H9 (cell line): ENCODE measurements around the gene CCT6A. TPM values are rescaled to one million over a fixed set of nuclear protein-coding genes. Genes with fewer than 3 reads are reported as not detected.

Experiments
- DNase-seq: peaks from one replicate; pipeline ENCODE4 v3.0.0-alpha.2; 2017
- H2AFZ ChIP-seq: one replicate; pipeline ENCODE4 v1.6.1; 2013; ENCODE audit warnings: mild to moderate bottlenecking, low read length, control low read depth, moderate library complexity
- H2AK5ac ChIP-seq: 2 replicates; pipeline ENCODE4 v1.6.1; 2013; ENCODE audit warnings: low read length, control low read depth, mixed read lengths; ENCODE audit not compliant: insufficient read length
- H2BK120ac ChIP-seq: one replicate; pipeline ENCODE4 v1.6.1; 2013; ENCODE audit warnings: low read depth, mild to moderate bottlenecking, low read length, control low read depth, inconsistent platforms; ENCODE audit not compliant: poor library complexity, severe bottlenecking
- H2BK12ac ChIP-seq: 2 replicates; pipeline ENCODE4 v1.6.1; 2013; ENCODE audit warnings: low read length, control low read depth, mixed read lengths, low read depth; ENCODE audit not compliant: insufficient read length
- H2BK15ac ChIP-seq: 2 replicates; pipeline ENCODE4 v1.6.1; 2013; ENCODE audit warnings: low read depth, low read length, control low read depth
- H2BK20ac ChIP-seq: one replicate; pipeline ENCODE4 v1.6.1; 2013; ENCODE audit warnings: low read depth, mild to moderate bottlenecking, low read length, control low read depth, inconsistent platforms; ENCODE audit not compliant: poor library complexity, severe bottlenecking
- H2BK5ac ChIP-seq: 2 replicates; pipeline ENCODE4 v1.6.1; 2013; ENCODE audit warnings: low read length, control low read depth, mixed read lengths; ENCODE audit not compliant: insufficient read length
- H3K14ac ChIP-seq: 2 replicates; pipeline ENCODE4 v1.6.1; 2013; ENCODE audit warnings: low read length, control low read depth; ENCODE audit not compliant: insufficient read depth
- H3K18ac ChIP-seq: 2 replicates; pipeline ENCODE4 v1.6.1; 2013; ENCODE audit warnings: low read depth, mild to moderate bottlenecking, mixed read lengths, low read length, control low read depth; ENCODE audit not compliant: insufficient read length
- H3K23ac ChIP-seq: 2 replicates; pipeline ENCODE4 v1.6.1; 2013; ENCODE audit warnings: low read length, control low read depth, mixed read lengths, low read depth; ENCODE audit not compliant: insufficient read length
- H3K23me2 ChIP-seq: 2 replicates; pipeline ENCODE4 v1.6.1; 2013; ENCODE audit warnings: low read depth, mild to moderate bottlenecking, mixed read lengths, low read length, control low read depth; ENCODE audit not compliant: insufficient read length, poor library complexity, severe bottlenecking
- H3K27ac ChIP-seq: 2 replicates; pipeline ENCODE4 v1.5.1; 2013; ENCODE audit warnings: low read length, control low read depth, mixed read lengths, low read depth; ENCODE audit not compliant: insufficient read length
- H3K27me3 ChIP-seq: 2 replicates; pipeline ENCODE4 v1.6.1; 2013; ENCODE audit warnings: low read length, control low read depth, inconsistent platforms; ENCODE audit not compliant: insufficient read depth
- H3K4ac ChIP-seq: 2 replicates; pipeline ENCODE4 v1.6.1; 2013; ENCODE audit warnings: low read depth, mild to moderate bottlenecking, control low read depth, inconsistent platforms, low read length, moderate library complexity
- H3K4me1 ChIP-seq: 2 replicates; pipeline ENCODE4 v1.6.1; 2013; ENCODE audit warnings: low read length, control low read depth, inconsistent platforms; ENCODE audit not compliant: insufficient read depth
- H3K4me2 ChIP-seq: 2 replicates; pipeline ENCODE4 v1.6.1; 2013; ENCODE audit warnings: low read length, control low read depth, mixed read lengths; ENCODE audit not compliant: insufficient read length, insufficient read depth
- H3K56ac ChIP-seq: 2 replicates; pipeline ENCODE4 v1.6.1; 2013; ENCODE audit warnings: low read depth, mild to moderate bottlenecking, mixed read lengths, low read length, control low read depth; ENCODE audit not compliant: insufficient read length
- H3K79me1 ChIP-seq: 2 replicates; pipeline ENCODE4 v1.6.1; 2013; ENCODE audit warnings: low read depth, mild to moderate bottlenecking, moderate library complexity, low read length, control low read depth, inconsistent platforms; ENCODE audit not compliant: insufficient read depth, poor library complexity, severe bottlenecking
- H3K79me2 ChIP-seq: 2 replicates; pipeline ENCODE4 v1.6.1; 2013; ENCODE audit warnings: low read length, control low read depth, inconsistent platforms; ENCODE audit not compliant: insufficient read depth
- H3K9ac ChIP-seq: 2 replicates; pipeline ENCODE4 v1.6.1; 2013; ENCODE audit warnings: low read length, control low read depth, mixed read lengths; ENCODE audit not compliant: insufficient read length; ENCODE audit errors: extremely low read depth
- H3K9me3 ChIP-seq: one replicate; pipeline ENCODE4 v1.6.1; 2013; ENCODE audit warnings: low read depth, low read length, inconsistent platforms; ENCODE audit not compliant: control insufficient read depth
- H3T11ph ChIP-seq: one replicate; pipeline ENCODE4 v1.6.1; 2013; ENCODE audit warnings: mild to moderate bottlenecking, low read length, control low read depth, inconsistent platforms
- H4K20me1 ChIP-seq: one replicate; pipeline ENCODE4 v1.6.1; 2013; ENCODE audit not compliant: control insufficient read depth, insufficient read length, insufficient read depth
- H4K5ac ChIP-seq: 2 replicates; pipeline ENCODE4 v1.6.1; 2013; ENCODE audit warnings: low read depth, mild to moderate bottlenecking, mixed read lengths, low read length, control low read depth; ENCODE audit not compliant: insufficient read length
- H4K8ac ChIP-seq: replicated peaks from 2 replicates; pipeline ENCODE4 v1.6.1; 2013; ENCODE audit warnings: low read length, control low read depth, mixed read lengths, low read depth; ENCODE audit not compliant: insufficient read length
- H4K91ac ChIP-seq: 2 replicates; pipeline ENCODE4 v1.6.1; 2013; ENCODE audit warnings: low read depth, mild to moderate bottlenecking, moderate library complexity, mixed read lengths, low read length, control low read depth; ENCODE audit not compliant: insufficient read length
- H3K27ac Mint-ChIP-seq, 3 experiments: 2 replicates in 2 of 3; 3 replicates in 1 of 3; pipeline ENCODE4 v1.8.0; 2020 to 2021; ENCODE audit warnings: mixed read lengths in 3 of 3, mild to moderate bottlenecking in 1 of 3, moderate library complexity in 1 of 3
- H3K27me3 Mint-ChIP-seq: 2 replicates; pipeline ENCODE4 v1.8.0; 2021; ENCODE audit warnings: low read depth, mild to moderate bottlenecking, moderate library complexity, mixed read lengths
- H3K36me3 Mint-ChIP-seq, 3 experiments: 2 replicates in 2 of 3; 3 replicates in 1 of 3; pipeline ENCODE4 v1.8.0; 2020 to 2021; ENCODE audit warnings: low read depth in 3 of 3, mixed read lengths in 3 of 3; ENCODE audit not compliant: insufficient read depth in 1 of 3
- H3K4me1 Mint-ChIP-seq, 2 experiments: 2 replicates each; pipeline ENCODE4 v1.8.0; 2020; ENCODE audit warnings: mixed read lengths in 2 of 2
- H3K4me3 Mint-ChIP-seq, 2 experiments: 2 replicates in 1 of 2; 3 replicates in 1 of 2; pipeline ENCODE4 v1.8.0; 2020 to 2021; ENCODE audit warnings: mild to moderate bottlenecking in 2 of 2, mixed read lengths in 2 of 2, moderate library complexity in 1 of 2
- H3K9me3 Mint-ChIP-seq, 2 experiments: 2 replicates in 1 of 2; 3 replicates in 1 of 2; pipeline ENCODE4 v1.8.0; 2020; ENCODE audit warnings: mild to moderate bottlenecking in 2 of 2, mixed read lengths in 2 of 2, moderate library complexity in 1 of 2
- CTCF ChIP-seq: fragments of 200-600 bp; sonication (generic); conservative IDR thresholded peaks from 3 replicates; pipeline ENCODE4 v1.8.0; 2021; ENCODE audit warnings: antibody characterized with exemption, mild to moderate bottlenecking
- WGBS: extraction: QIAGEN DNeasy Blood & Tissue Kit; methylation state at CpG from one replicate; pipeline ENCODE4 v1.1.7; 2013; ENCODE audit warnings: missing lambda C conversion rate, low lambda C conversion rate, mixed read lengths; ENCODE audit not compliant: insufficient read length; ENCODE audit errors: extremely low coverage; 5-methylcytosine and 5-hydroxymethylcytosine counted together
- total RNA-seq: library from RNA; stranded (reverse); gene quantifications from 2 replicates; pipeline ENCODE4 v1.2.1, GENCODE V29; 2021

CCT6A gene
- total RNA-seq, 1 experiment from 2014 or later, result 303 TPM

GRCh38 chr7:56081626-56082340, 30.2 kb downstream of the CCT6A start:
- Histone ChIP-seq H3K23me2 (no peaks in the 10 kb centered on the region), H3K23ac (no peak overlapping the region), H3K79me1 (no peaks in the 10 kb centered on the region), H2BK5ac (no peak overlapping the region), H4K5ac (no peak overlapping the region), H3K27ac (no peak overlapping the region), H3K56ac (no peak overlapping the region), H2BK12ac (no peak overlapping the region), H4K91ac (no peak overlapping the region), H3K27me3 (no peaks in the 10 kb centered on the region), H3K4ac (no peak overlapping the region), H4K8ac (no peak overlapping the region), H2AFZ (no peak overlapping the region), H3K9me3 (no peaks in the 10 kb centered on the region), H3K14ac (no peak overlapping the region; the same call in 1 of the 2 replicates), H2BK120ac (no peak overlapping the region), H3K79me2 (no peaks in the 10 kb centered on the region), H2AK5ac (no peak overlapping the region), H2BK15ac (no peak overlapping the region), H2BK20ac (no peak overlapping the region), H3K9ac (no peak overlapping the region), H4K20me1 (no peaks in the 10 kb centered on the region), H3K18ac (no peak overlapping the region), H3K4me2 (no peak overlapping the region), H3K4me1 (no peaks in the 10 kb centered on the region), H3T11ph (no peak overlapping the region)
- DNase-seq, result no peak
- Mint-ChIP-seq H3K4me1 (no peaks in the 10 kb centered on the region), H3K27ac (no peak overlapping the region), H3K36me3 (peaks cover 11 to 42% (median 27%) of the 10 kb centered on the region in 3 experiments; a peak in 6 of 7 replicates), H3K4me3 (no peak overlapping the region), H3K9me3 (no peaks in the 10 kb centered on the region; a peak in 1 of 5 replicates), H3K27me3 (no peaks in the 10 kb centered on the region)
- no peak for TF ChIP-seq CTCF
- no CpG with 5 or more reads among the region's 29 CpGs for WGBS
